IgD-negative memory B cell (primary cell): ENCODE measurements around the gene SYTL5. TPM values are rescaled to one million over a fixed set of nuclear protein-coding genes. Genes with fewer than 3 reads are reported as not detected.

Experiments
- H3K27ac Mint-ChIP-seq, 3 donors: one replicate each; pipeline ENCODE4 v1.8.0; 2020 to 2022; ENCODE audit warnings: mild to moderate bottlenecking in 3 of 3, mixed read lengths in 3 of 3, moderate library complexity in 1 of 3
- H3K27me3 Mint-ChIP-seq: one replicate; pipeline ENCODE4 v1.8.0; 2021; ENCODE audit warnings: mixed read lengths
- H3K36me3 Mint-ChIP-seq: one replicate; pipeline ENCODE4 v1.8.0; 2020; ENCODE audit warnings: mild to moderate bottlenecking, mixed read lengths
- H3K4me1 Mint-ChIP-seq, 3 donors: one replicate each; pipeline ENCODE4 v1.8.0; 2020 to 2022; ENCODE audit warnings: mixed read lengths in 3 of 3, mild to moderate bottlenecking in 1 of 3
- H3K4me3 Mint-ChIP-seq, 4 donors: one replicate each; pipeline ENCODE4 v1.8.0; 2020 to 2022; ENCODE audit warnings: mild to moderate bottlenecking in 4 of 4, mixed read lengths in 4 of 4, moderate library complexity in 3 of 4
- H3K9me3 Mint-ChIP-seq, 3 donors: one replicate each; pipeline ENCODE4 v1.8.0; 2020 to 2021; ENCODE audit warnings: mixed read lengths in 3 of 3, mild to moderate bottlenecking in 1 of 3
- polyA plus RNA-seq: library from polyadenylated mRNA; unstranded; fragments of 300-500 nt; fragmentation: Illumina TruSeq; gene quantifications from one replicate; pipeline ENCODE4 v1.2.3, GENCODE V29; 2021

Gene SYTL5
- polyA plus RNA-seq, 1 donor from 2014 or later, result not detected

DNA sequence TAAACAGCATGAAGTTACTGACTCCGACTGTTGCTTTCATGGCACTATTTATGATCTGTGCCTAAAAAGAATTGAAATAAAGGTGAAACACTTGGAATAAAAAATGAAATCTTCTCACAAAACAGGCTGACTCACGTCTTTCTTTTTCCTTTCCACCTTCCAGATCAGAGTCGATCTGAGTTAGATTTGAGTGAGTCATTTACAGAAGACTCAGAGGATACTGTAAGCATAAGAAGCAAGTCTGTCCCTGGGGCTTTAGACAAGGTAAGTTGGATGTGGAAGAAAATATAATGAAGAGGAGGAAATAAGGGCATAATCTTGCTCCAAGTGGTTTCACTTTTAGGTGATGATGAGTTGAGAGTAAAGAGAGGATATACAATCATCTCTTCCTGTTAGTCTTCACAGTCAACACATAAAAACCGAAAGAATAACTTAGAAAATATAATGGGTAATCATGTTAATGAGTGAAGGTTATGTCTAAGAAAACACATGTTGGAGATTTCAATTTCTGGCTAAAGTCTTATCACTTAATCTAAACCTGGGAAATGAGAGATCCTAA, 89.7 kb downstream of the SYTL5 start:
- Mint-ChIP-seq H3K4me3 (no peak overlapping the region), H3K4me1 (no peaks in the 10 kb centered on the region), H3K27ac (no peak overlapping the region), H3K27me3 (peaks cover 15% of the 10 kb centered on the region), H3K9me3 (peaks cover 0 to 12% (median 5%) of the 10 kb centered on the region in 3 donors), H3K36me3 (peaks cover 3% of the 10 kb centered on the region)

DNA sequence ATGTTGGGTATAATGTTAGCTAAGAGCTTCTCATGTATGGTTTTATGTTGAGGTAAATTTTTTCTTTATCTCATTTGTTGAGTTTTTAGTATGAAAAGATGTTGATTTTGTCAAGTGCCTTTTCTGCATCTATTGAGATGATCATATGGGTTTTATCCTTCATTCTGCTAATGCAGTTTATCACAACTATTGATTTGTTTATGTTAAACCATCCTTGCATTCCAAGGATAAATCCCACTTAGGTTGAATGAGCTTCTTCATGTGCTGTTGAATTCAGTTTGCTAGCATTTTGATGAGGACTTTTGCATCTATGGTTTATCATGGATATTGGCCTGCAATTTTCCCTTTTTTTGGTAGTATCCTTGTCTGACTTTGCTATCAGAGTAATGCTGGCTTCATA, 93.3 kb downstream of the SYTL5 start:
- H3K4me3 Mint-ChIP-seq, result no peak overlapping the region
- no peak overlapping the region for H3K27ac Mint-ChIP-seq
- peaks cover 0 to 12% (median 5%) of the 10 kb centered on the region in 3 donors for H3K9me3 Mint-ChIP-seq
- H3K36me3 Mint-ChIP-seq, result peaks cover 3% of the 10 kb centered on the region
- peaks cover 7% of the 10 kb centered on the region for H3K27me3 Mint-ChIP-seq
- H3K4me1 Mint-ChIP-seq, result peaks cover 0 to 3% (median 0%) of the 10 kb centered on the region in 3 donors

DNA sequence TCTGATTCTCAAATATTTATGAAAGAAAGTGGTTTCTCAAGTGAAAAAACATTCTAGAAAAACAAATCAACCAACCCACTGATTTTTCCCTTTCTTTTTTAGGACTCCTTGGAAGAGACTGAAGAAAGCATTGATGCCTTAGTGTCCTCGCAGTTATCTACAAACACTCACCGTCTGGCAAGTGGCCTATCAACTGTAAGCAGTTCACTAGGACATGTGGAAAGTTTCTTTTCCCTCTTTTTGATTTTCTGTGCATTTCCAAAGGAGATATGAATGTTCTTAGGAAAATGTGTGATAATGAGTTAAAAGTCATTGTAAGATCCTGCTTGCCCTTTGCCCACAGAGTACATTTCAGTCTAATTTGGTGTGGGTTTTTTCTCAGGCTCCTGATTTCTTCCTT, 95.9 kb downstream of the SYTL5 start:
- H3K27ac Mint-ChIP-seq, result no peak overlapping the region
- H3K4me3 Mint-ChIP-seq, result no peak overlapping the region
- H3K9me3 Mint-ChIP-seq, result peaks cover 0 to 12% (median 5%) of the 10 kb centered on the region in 3 donors
- peaks cover 0 to 3% (median 0%) of the 10 kb centered on the region in 3 donors for H3K4me1 Mint-ChIP-seq
- peaks cover 3% of the 10 kb centered on the region for H3K27me3 Mint-ChIP-seq
- peaks cover 3% of the 10 kb centered on the region for H3K36me3 Mint-ChIP-seq

GRCh38 chrX:38102875-38103274, 96.5 kb downstream of the SYTL5 start:
- H3K27ac Mint-ChIP-seq, result no peak overlapping the region
- H3K27me3 Mint-ChIP-seq, result peaks cover 3% of the 10 kb centered on the region
- peaks cover 3% of the 10 kb centered on the region for H3K36me3 Mint-ChIP-seq
- H3K9me3 Mint-ChIP-seq, result peaks cover 0 to 13% (median 5%) of the 10 kb centered on the region in 3 donors
- H3K4me3 Mint-ChIP-seq, result no peak overlapping the region
- H3K4me1 Mint-ChIP-seq, result peaks cover 0 to 3% (median 0%) of the 10 kb centered on the region in 3 donors

DNA sequence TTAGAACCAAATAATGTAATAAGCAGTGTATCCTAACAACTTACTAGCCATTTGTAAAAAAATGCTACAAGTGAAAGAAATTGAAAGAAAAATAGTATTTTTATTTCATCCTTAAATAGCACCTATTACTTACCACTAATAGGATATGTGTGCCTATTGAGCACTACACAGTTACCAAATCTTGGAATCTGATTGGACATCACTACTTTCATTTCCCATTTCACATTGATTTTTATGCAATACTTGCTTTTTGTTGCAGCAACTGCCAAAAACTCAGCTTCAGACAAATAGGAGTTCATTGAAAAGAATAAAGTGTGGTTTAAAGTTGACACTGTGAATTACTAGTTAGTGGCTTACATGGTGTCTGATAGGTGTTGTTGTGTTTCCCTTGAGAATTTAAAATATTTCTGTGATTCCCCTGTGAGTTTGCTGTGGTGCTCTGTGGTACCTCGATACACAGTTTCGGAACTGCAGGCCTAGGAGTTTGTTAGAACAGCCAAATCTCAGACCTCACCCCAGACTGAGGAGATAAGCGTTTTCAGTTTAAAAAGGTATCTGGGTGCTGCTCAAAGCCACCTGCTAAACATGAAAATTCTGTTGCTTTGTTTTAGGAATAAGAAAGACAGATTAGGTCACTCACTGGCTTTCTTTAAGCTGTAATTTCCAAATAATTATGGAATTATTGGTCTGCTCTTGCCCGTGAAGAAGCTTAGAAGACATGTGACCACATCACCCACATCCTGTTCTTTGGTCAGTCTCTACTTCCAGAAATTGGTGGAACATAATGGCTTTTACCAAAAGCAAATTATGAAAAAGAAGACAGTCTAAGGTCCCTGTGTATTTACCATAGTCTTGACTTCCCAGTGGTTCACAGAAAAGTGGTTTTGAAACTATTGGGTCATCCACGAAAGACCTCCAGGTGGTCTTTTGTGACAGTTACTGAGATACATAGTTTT, 97.8 kb downstream of the SYTL5 start:
- no peak overlapping the region for H3K4me3 Mint-ChIP-seq
- H3K27ac Mint-ChIP-seq, result no peak overlapping the region
- peaks cover 3% of the 10 kb centered on the region for H3K27me3 Mint-ChIP-seq
- H3K9me3 Mint-ChIP-seq, result peaks cover 0 to 12% (median 5%) of the 10 kb centered on the region in 3 donors
- H3K4me1 Mint-ChIP-seq, result peaks cover 0 to 6% (median 0%) of the 10 kb centered on the region in 3 donors
- H3K36me3 Mint-ChIP-seq, result peaks cover 3% of the 10 kb centered on the region

GRCh38 chrX:38105216-38105725, 98.9 kb downstream of the SYTL5 start:
- H3K9me3 Mint-ChIP-seq, result peaks cover 0 to 7% (median 5%) of the 10 kb centered on the region in 3 donors
- H3K4me3 Mint-ChIP-seq, result no peak overlapping the region
- peaks cover 0 to 6% (median 0%) of the 10 kb centered on the region in 3 donors for H3K4me1 Mint-ChIP-seq
- peaks cover 3% of the 10 kb centered on the region for H3K27me3 Mint-ChIP-seq
- no peak overlapping the region for H3K27ac Mint-ChIP-seq
- peaks cover 3% of the 10 kb centered on the region for H3K36me3 Mint-ChIP-seq

DNA sequence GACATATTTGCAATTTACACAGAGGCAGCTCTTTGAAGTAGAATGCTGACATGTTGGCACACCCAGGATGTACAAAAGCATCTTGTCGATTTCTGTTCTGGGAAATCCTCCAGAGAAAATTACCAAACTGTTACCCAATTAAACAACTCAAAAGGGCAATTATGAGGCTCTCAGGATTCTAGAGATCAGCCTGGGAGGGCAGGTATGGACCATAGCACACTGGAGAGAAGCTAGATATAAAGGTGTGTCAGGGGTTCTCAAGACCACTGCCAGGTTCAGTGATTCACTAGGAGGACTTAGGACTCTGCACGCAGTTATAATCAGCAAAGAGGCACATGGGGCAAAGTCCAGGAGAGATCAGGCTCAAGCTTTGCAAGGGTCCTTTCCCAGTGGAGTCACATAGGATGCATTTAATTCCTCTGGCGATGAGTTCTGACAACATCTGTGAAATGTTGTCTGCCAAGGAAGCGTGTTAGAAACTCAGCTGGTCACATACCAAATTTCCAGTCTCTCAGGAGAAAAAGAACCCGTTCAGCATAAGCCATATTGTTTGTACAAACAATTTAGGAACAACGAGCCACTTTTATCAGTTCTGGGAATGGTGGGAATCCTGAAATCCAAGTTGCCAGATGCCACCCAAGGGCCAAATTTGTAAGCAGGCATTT, 100.8 kb downstream of the SYTL5 start:
- Mint-ChIP-seq H3K27me3 (peaks cover 3% of the 10 kb centered on the region), H3K36me3 (no peaks in the 10 kb centered on the region), H3K9me3 (peaks cover 0 to 7% (median 0%) of the 10 kb centered on the region in 3 donors), H3K4me1 (peaks cover 0 to 6% (median 0%) of the 10 kb centered on the region in 3 donors), H3K27ac (no peak overlapping the region), H3K4me3 (no peak overlapping the region)

DNA sequence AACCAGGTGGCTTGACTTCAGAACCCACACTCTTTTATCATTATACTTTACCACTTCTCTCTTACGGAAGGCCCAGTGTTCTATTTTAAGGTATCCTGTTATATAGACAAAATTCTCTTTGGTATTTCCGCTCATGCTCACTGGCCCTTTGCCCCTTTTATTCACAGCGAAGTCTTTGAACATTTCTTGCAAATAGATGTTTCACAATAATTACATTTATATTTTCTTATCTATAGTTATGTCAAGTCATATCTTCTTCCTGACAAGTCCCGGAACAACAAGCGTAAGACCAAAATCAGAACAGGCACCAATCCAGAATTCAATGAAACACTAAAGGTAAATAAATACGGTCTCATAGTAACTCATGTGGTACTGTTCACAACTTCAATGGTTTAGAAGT, 102.0 kb downstream of the SYTL5 start:
- Mint-ChIP-seq H3K4me3 (peak overlapping the region in 1 of 4 donors; percentile 8), H3K36me3 (no peaks in the 10 kb centered on the region), H3K27ac (no peak overlapping the region), H3K4me1 (peaks cover 0 to 6% (median 0%) of the 10 kb centered on the region in 3 donors), H3K9me3 (peaks cover 0 to 7% (median 0%) of the 10 kb centered on the region in 3 donors), H3K27me3 (peaks cover 3% of the 10 kb centered on the region)

- Mint-ChIP-seq H3K4me1 (peaks cover 0 to 3% (median 0%) of the 10 kb centered on the region in 3 donors), H3K4me3 (no peak overlapping the region), H3K36me3 (no peaks in the 10 kb centered on the region), H3K27ac (no peak overlapping the region), H3K27me3 (peaks cover 3% of the 10 kb centered on the region), H3K9me3 (peaks cover 0 to 7% (median 0%) of the 10 kb centered on the region in 3 donors)
Measured at GRCh38 chrX:38109042-38109898, 102.9 kb downstream of the SYTL5 start.

DNA sequence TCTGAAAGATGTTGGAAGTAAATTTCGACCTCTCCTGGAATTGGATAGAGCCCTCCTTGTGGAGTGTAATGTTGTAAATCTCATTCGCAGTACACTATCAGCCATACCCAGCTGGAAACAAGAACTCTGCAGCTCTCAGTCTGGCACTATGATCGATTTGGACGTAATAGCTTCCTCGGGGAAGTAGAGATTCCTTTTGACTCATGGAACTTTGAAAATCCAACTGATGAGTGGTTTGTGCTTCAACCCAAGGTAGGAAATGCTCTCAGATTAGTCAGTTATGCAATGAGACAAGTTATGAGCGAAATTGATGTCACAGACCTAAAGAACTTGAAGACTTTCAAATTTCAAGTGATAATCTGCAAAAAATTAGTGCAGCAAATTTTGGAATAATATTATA, 103.9 kb downstream of the SYTL5 start:
- Mint-ChIP-seq H3K27ac (no peak overlapping the region), H3K36me3 (no peaks in the 10 kb centered on the region), H3K27me3 (peaks cover 3% of the 10 kb centered on the region), H3K4me3 (no peak overlapping the region), H3K9me3 (peaks cover 0 to 7% (median 0%) of the 10 kb centered on the region in 3 donors), H3K4me1 (peaks cover 0 to 3% (median 0%) of the 10 kb centered on the region in 3 donors)

DNA sequence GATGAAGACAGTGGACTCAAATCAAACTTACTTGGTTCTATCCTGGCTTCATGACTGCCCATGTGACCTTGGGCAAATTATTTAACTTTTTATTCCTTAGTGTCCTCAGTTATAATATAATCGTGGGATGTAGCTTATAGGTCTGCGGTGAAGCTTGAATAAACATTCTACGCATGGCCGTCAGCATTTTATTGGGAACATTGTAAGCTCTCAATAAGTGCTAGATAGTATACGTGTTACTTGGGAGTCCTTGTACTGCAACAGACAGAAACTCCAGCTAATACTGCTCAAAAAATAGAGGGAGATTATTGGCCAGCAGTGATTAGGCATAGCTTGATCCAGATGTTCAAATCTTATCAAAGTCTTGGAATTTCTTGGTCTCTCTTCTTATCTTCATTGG, 104.8 kb downstream of the SYTL5 start:
- Mint-ChIP-seq H3K4me1 (peaks cover 0 to 3% (median 0%) of the 10 kb centered on the region in 3 donors), H3K4me3 (no peak overlapping the region), H3K36me3 (no peaks in the 10 kb centered on the region), H3K27me3 (peaks cover 3% of the 10 kb centered on the region), H3K27ac (no peak overlapping the region), H3K9me3 (peaks cover 0 to 7% (median 2%) of the 10 kb centered on the region in 3 donors)

DNA sequence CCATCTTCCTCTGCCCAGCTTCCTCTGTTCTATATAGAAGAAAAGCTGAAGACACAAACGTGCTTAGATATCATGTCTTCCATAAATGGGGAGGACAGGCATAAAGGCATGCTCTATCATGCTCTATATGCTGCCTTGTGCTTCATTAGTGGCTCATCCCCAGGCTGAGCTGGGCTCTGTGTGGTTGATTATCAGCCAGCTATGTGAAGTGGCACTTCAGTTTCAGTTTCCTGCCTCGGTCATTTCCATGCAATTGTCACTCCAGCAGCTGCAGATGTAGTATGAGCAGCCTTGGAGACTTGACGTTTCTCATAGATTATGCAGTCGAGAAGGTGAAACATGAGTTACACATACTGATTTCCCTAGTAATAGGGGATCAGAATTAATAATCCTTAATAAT, 106.2 kb downstream of the SYTL5 start:
- Mint-ChIP-seq H3K27me3 (peaks cover 2% of the 10 kb centered on the region), H3K9me3 (peaks cover 0 to 7% (median 2%) of the 10 kb centered on the region in 3 donors), H3K36me3 (no peaks in the 10 kb centered on the region), H3K4me3 (no peak overlapping the region), H3K4me1 (peaks cover 0 to 3% (median 0%) of the 10 kb centered on the region in 3 donors), H3K27ac (no peak overlapping the region)

DNA sequence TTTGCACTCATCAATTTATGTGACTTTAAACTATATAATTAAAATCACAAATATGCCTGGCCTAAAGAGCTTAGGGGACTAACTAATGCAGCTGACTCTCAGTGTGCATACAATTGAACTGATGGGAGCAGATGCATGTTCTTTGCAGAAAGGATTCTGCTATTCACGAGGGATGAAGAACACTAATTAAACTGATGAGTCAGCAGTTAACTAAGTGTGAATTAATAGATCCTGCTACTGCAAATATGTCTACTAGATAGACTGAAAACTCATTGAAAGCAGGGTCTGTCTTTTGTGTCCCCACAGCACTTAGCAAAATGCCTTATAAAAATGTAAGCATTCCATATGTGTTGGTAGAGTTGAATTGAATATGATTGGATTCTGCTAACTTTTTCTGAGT, 110.4 kb downstream of the SYTL5 start:
- Mint-ChIP-seq H3K4me1 (no peaks in the 10 kb centered on the region), H3K27ac (no peak overlapping the region), H3K36me3 (no peaks in the 10 kb centered on the region), H3K4me3 (no peak overlapping the region), H3K27me3 (no peaks in the 10 kb centered on the region), H3K9me3 (peaks cover 0 to 4% (median 0%) of the 10 kb centered on the region in 3 donors)

DNA sequence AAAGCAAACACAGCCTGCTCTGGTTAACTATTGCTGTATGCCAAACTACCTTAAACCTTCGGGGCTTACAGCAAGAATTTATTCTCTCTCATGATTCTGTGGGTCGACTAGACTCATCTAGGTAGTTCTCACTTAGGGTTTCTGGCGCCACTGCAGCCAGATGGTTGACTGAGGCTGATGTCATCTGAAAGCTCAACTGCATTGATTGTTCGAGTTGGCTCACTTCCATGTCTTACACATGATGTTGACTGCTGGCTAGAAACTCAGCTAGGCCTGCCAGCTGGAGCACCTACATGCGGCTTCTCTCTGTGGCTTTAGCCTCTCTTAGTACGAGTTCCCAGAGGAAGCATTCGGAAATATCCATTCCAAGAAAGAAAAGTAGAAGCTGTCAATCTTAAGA, 111.1 kb downstream of the SYTL5 start:
- H3K4me1 Mint-ChIP-seq, result no peaks in the 10 kb centered on the region
- H3K9me3 Mint-ChIP-seq, result peaks cover 0 to 4% (median 0%) of the 10 kb centered on the region in 3 donors
- no peaks in the 10 kb centered on the region for H3K36me3 Mint-ChIP-seq
- no peaks in the 10 kb centered on the region for H3K27me3 Mint-ChIP-seq
- H3K4me3 Mint-ChIP-seq, result no peak overlapping the region
- H3K27ac Mint-ChIP-seq, result no peak overlapping the region
